Measurements from ENCODE around the gene GPSM1. TPM values are rescaled to one million over a fixed set of nuclear protein-coding genes. Genes with fewer than 3 reads are reported as not detected.

Gene GPSM1
- total and polyA plus RNA-seq, 7 donors = 0.34 to 2.3 (median 1.3) TPM

DNA sequence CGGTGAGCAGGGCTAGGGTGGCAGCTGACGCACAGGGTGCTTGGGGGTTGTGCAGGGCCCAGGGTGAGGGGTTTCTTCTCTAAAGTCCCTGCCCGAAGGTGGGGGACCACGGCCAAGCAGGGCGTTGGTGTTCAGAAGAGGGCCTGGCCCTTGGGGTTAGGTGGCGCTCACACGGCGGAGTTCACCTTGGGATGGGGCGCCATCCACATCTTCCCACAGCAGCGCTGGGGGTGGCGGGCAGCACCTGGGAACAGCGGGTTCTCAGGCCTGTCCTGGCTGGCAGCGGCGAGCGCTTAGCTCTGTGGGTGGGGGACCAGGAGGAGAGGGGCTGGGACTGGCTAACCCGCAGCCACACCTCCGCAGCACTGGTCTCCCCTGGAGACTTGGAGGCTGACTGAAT, 6.1 kb downstream of the GPSM1 start:
- TF ChIP-seq, protein P1, sequence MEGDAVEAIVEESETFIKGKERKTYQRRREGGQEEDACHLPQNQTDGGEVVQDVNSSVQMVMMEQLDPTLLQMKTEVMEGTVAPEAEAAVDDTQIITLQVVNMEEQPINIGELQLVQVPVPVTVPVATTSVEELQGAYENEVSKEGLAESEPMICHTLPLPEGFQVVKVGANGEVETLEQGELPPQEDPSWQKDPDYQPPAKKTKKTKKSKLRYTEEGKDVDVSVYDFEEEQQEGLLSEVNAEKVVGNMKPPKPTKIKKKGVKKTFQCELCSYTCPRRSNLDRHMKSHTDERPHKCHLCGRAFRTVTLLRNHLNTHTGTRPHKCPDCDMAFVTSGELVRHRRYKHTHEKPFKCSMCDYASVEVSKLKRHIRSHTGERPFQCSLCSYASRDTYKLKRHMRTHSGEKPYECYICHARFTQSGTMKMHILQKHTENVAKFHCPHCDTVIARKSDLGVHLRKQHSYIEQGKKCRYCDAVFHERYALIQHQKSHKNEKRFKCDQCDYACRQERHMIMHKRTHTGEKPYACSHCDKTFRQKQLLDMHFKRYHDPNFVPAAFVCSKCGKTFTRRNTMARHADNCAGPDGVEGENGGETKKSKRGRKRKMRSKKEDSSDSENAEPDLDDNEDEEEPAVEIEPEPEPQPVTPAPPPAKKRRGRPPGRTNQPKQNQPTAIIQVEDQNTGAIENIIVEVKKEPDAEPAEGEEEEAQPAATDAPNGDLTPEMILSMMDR (IDR thresholded peaks at IDR 0.05) = no peak
- no peak for ATAC-seq
- no peak overlapping the region for H3K27ac ChIP-seq
- peaks cover 0 to 8% (median 0%) of the 10 kb centered on the region in 3 donors for H3K27me3 ChIP-seq (ENCODE audit: insufficient read depth in 3 of 3, low read length in 2 of 3)
- no peak overlapping the region for H3K4me3 ChIP-seq
- no peaks in the 10 kb centered on the region for H3K36me3 ChIP-seq (ENCODE audit: insufficient read depth in 1 of 2, low read depth in 1 of 2)
- no peaks in the 10 kb centered on the region for H3K9me3 ChIP-seq
- 94 to 95% (median 95%) methylated on average over 16 to 17 of the region's 17 CpGs for WGBS, 3 donors
- DNase-seq = no peak
- no peaks in the 10 kb centered on the region for H3K4me1 ChIP-seq
- intact Hi-C loops (cut with DNase I) = loop anchor here in 1 of 2 donors (10.0 kb wide), 1 partner anchor 301 kb away; no protein-coding TSS in a partner anchor

DNA sequence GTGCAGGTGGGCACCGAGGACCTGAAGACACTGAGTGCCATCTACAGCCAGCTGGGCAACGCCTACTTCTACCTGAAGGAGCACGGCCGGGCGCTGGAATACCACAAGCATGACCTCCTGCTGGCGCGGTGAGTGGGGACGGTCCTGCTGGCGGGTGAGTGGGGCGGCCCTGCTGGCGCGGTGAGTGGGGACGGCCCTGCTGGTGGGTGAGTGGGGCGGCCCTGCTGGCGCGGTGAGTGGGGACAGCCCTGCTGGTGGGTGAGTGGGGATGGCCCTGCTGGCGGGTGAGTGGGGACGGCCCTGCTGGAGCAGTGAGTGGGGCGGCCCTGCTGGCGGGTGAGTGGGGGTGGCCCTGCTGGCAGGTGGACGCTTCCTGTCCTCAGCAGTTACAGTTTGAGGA, 7.2 kb downstream of the GPSM1 start:
- TF ChIP-seq, protein P1 (IDR thresholded peaks at IDR 0.05) = no peak
- intact Hi-C loops (cut with DNase I) = loop anchor here in 1 of 2 donors (10.0 kb wide), 1 partner anchor 300 kb away; no protein-coding TSS in a partner anchor
- DNase-seq (no peak), ATAC-seq (no peak)
- Histone ChIP-seq H3K27me3 (ENCODE audit: insufficient read depth in 3 of 3, low read length in 2 of 3) (no peaks in the 10 kb centered on the region), H3K4me3 (no peak overlapping the region), H3K9me3 (no peaks in the 10 kb centered on the region), H3K36me3 (ENCODE audit: insufficient read depth in 1 of 2, low read depth in 1 of 2) (no peaks in the 10 kb centered on the region), H3K27ac (no peak overlapping the region), H3K4me1 (no peaks in the 10 kb centered on the region)
- whole genome bisulfite sequencing, 3 donors = 93 to 94% (median 94%) methylated on average over 21 of the region's 21 CpGs

DNA sequence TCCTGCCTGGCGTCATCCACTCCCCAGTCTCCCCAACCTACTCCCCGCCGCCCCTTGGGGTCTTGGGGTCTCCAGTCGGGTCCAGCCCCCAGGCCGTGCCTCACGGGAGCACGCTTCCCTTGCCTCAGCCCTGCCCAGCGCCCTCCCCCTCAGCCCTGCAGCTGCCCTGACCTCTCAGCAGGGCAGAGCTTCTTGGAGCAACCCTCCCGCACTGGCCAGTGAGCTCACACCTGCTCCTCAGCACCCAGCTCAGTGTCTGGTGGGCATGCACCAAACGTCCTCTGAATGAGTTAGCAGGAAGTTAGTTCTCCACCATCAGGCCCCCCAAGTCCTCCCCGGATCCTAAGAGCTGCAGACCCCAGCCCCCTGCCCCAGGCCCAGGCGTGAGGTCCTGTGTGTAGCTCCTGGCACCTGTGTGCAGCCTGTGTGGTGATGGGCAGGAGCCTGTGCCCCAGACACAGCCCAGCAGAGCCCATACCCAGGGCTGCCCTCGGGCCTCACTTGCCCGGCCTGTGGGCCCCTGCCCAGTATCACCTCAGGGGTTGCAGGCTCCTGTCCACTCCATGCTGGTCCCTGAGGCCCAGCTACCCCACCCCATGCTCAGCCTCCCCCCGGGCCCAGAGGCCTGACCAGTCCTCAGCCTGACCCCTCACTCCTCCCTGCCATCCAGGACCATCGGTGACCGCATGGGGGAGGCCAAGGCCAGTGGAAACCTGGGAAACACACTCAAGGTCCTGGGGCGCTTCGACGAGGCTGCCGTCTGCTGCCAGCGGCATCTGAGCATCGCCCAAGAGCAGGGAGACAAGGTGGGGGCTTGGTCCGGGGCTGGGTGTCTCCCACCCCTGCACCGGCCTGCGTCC, 8.2 kb downstream of the GPSM1 start:
- TF ChIP-seq, protein P1 (IDR thresholded peaks at IDR 0.05) = no peak
- WGBS, 3 donors = 80 to 86% (median 82%) methylated on average over 24 to 26 of the region's 26 CpGs
- ATAC-seq (no peak), DNase-seq (no peak)
- no peaks in the 10 kb centered on the region for H3K9me3 ChIP-seq
- no peak overlapping the region for H3K27ac ChIP-seq
- H3K4me3 ChIP-seq = no peak overlapping the region
- H3K4me1 ChIP-seq = no peaks in the 10 kb centered on the region
- intact Hi-C loops (cut with DNase I) = loop anchor here in 1 of 2 donors (10.0 kb wide), 1 partner anchor 299 kb away; no protein-coding TSS in a partner anchor
- no peaks in the 10 kb centered on the region for H3K36me3 ChIP-seq (ENCODE audit: insufficient read depth in 1 of 2, low read depth in 1 of 2)
- H3K27me3 ChIP-seq (ENCODE audit: insufficient read depth in 3 of 3, low read length in 2 of 3) = no peaks in the 10 kb centered on the region

DNA sequence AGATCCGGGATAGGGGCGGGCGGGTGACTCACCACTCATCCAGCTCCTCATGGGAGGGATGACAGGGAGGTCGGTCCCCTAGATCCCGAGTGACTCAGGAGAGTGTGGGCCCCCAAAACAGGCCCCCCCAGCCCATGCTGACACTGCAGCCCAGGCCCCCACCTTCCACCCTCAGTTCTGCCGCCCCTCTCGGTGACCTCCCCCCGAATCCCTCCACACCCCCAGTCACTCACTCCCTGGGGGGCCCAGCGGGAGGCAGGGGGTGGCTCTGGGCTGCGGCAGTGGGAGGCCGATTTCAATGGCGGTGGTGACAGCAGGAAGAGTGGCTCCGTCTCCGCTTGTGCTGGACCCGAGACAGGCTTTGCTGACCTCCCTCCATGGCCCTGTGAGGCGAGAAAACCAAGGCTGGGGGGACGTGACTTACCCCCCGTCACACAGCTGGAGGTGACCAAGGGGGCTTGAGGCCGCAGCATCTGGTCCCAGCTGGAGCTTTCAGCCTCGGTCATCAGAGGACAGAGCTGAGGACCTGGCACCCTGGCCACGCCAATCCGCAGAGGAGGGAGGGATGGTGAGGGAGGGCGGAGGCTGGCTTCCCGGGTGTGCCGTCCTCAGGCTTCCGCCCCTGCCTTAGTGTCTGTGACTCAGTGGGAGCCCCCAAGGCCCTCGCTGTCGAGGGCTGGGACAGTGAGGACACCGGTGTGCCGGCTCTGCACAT, 9.0 kb downstream of the GPSM1 start:
- Histone ChIP-seq H3K4me1 (no peaks in the 10 kb centered on the region), H3K27me3 (ENCODE audit: insufficient read depth in 3 of 3, low read length in 2 of 3) (no peaks in the 10 kb centered on the region), H3K4me3 (no peak overlapping the region), H3K36me3 (ENCODE audit: insufficient read depth in 1 of 2, low read depth in 1 of 2) (no peaks in the 10 kb centered on the region), H3K27ac (no peak overlapping the region), H3K9me3 (no peaks in the 10 kb centered on the region)
- TF ChIP-seq, protein P1 (IDR thresholded peaks at IDR 0.05) = no peak
- intact Hi-C loops (cut with DNase I) = loop anchor here in 1 of 2 donors (10.0 kb wide), 1 partner anchor 298 kb away; no protein-coding TSS in a partner anchor
- ATAC-seq (no peak), DNase-seq (no peak)
- 75 to 81% (median 76%) methylated on average over 24 to 30 of the region's 30 CpGs for WGBS, 3 donors
